Measurements from ENCODE around the gene RAB3IP. TPM values are rescaled to one million over a fixed set of nuclear protein-coding genes. Genes with fewer than 3 reads are reported as not detected.

RAB3IP gene
- total RNA-seq, 2 experiments from 2014 or later, result 15.2 to 19.6 TPM

GRCh38 chr12:69836015-69836414, 97.4 kb downstream of the RAB3IP start:
- CTCF ChIA-PET, result no interaction called here
- H3K4me1 Mint-ChIP-seq (ENCODE audit: low read depth), result no peaks in the 10 kb centered on the region
- H3K27ac Mint-ChIP-seq, result no peak overlapping the region
- no peaks in the 10 kb centered on the region for H3K9me3 Mint-ChIP-seq
- POLR2A ChIA-PET, result no interaction called here
- no peaks in the 10 kb centered on the region for H3K9me3 ChIP-seq (ENCODE audit: control insufficient read depth in 1 of 2, insufficient read depth in 1 of 2, low read length in 2 of 2)
- ATAC-seq (ENCODE audit: poor library complexity), result no peak
- no peaks in the 10 kb centered on the region for H3K4me1 ChIP-seq (ENCODE audit: insufficient read depth, low read length)
- no peak overlapping the region for H3K4me3 Mint-ChIP-seq
- intact Hi-C loops (cut with DNase I, micrococcal nuclease), result no loop called here
- no peaks in the 10 kb centered on the region for H3K36me3 Mint-ChIP-seq (ENCODE audit: low read depth)
- DNase-seq, result no peak
- H3K27ac ChIP-seq (ENCODE audit: low read depth in 1 of 2, low read length in 2 of 2), result no peak overlapping the region
- no peak for TF ChIP-seq CTCF (IDR thresholded peaks at IDR 0.05)
- no peaks in the 10 kb centered on the region for H3K27me3 ChIP-seq (ENCODE audit: control insufficient read depth in 1 of 2, insufficient read depth in 2 of 2, low read length in 2 of 2)
- no peaks in the 10 kb centered on the region for H3K36me3 ChIP-seq (ENCODE audit: insufficient read depth, low read length)
- H3K4me3 ChIP-seq (ENCODE audit: low read length), result no peak overlapping the region
- peaks cover 13% of the 10 kb centered on the region for H3K27me3 Mint-ChIP-seq

- no peaks in the 10 kb centered on the region for H3K4me1 Mint-ChIP-seq (ENCODE audit: low read depth)
- no peaks in the 10 kb centered on the region for H3K9me3 ChIP-seq (ENCODE audit: control insufficient read depth in 1 of 2, insufficient read depth in 1 of 2, low read length in 2 of 2)
- H3K36me3 ChIP-seq (ENCODE audit: insufficient read depth, low read length), result no peaks in the 10 kb centered on the region
- H3K27ac ChIP-seq (ENCODE audit: low read depth in 1 of 2, low read length in 2 of 2), result no peak overlapping the region
- ChIA-PET CTCF (no interaction called here), POLR2A (no interaction called here)
- intact Hi-C loops (cut with DNase I, micrococcal nuclease), result no loop called here
- H3K27me3 Mint-ChIP-seq, result peaks cover 17% of the 10 kb centered on the region
- H3K4me3 ChIP-seq (ENCODE audit: low read length), result no peak overlapping the region
- TF ChIP-seq CTCF (IDR thresholded peaks at IDR 0.05), result no peak
- DNase-seq (no peak), ATAC-seq (ENCODE audit: poor library complexity) (no peak)
- no peaks in the 10 kb centered on the region for H3K9me3 Mint-ChIP-seq
- H3K4me1 ChIP-seq (ENCODE audit: insufficient read depth, low read length), result no peaks in the 10 kb centered on the region
- no peak overlapping the region for H3K4me3 Mint-ChIP-seq
- no peaks in the 10 kb centered on the region for H3K36me3 Mint-ChIP-seq (ENCODE audit: low read depth)
- no peak overlapping the region for H3K27ac Mint-ChIP-seq
- H3K27me3 ChIP-seq (ENCODE audit: control insufficient read depth in 1 of 2, insufficient read depth in 2 of 2, low read length in 2 of 2), result no peaks in the 10 kb centered on the region
These were observed 98.5 kb downstream of the RAB3IP start for GRCh38 chr12:69837191-69837590.

DNA sequence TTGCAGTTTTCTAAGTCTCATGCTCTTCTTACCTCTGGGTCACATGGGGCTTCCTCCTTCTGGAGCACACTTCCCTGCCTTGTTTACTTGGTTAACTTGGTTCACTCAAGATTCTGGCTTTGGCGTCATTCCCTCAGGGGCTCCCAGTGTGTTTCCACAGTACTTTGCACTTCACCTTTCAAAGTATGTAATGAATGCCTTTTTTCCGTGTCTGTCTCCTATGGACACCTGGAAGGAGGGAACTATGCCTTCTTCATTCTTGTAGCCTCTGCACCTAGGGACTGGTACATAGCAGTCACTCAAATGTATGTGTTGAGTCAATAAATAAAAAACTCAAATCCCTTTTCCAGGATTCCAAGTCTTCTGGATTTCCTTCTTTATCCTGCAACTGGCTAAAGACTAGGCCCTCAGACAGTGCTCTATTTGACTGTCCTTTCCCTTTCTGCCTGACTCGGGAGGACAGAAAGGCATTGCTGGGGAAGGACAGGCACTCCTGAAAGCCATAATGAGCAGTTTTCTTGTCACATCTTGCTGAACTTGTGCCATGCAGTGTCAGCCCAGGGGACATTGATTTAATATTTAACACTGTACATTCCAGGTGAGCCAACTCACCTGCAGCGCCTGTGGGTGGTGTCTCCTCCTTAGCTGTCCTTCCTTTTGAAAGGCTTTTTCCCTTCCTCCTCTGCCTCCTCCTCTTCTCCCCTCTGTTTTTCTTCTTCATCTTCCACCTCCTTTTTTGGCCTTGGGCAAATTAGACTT, 99.2 kb downstream of the RAB3IP start:
- Mint-ChIP-seq H3K27me3 (peaks cover 13% of the 10 kb centered on the region), H3K4me3 (no peak overlapping the region), H3K9me3 (no peaks in the 10 kb centered on the region), H3K36me3 (ENCODE audit: low read depth) (no peaks in the 10 kb centered on the region), H3K27ac (no peak overlapping the region), H3K4me1 (ENCODE audit: low read depth) (no peaks in the 10 kb centered on the region)
- DNase-seq, result no peak
- no peaks in the 10 kb centered on the region for H3K36me3 ChIP-seq (ENCODE audit: insufficient read depth, low read length)
- ChIA-PET CTCF (no interaction called here), POLR2A (no interaction called here)
- H3K27ac ChIP-seq (ENCODE audit: low read depth in 1 of 2, low read length in 2 of 2), result no peak overlapping the region
- no peaks in the 10 kb centered on the region for H3K4me1 ChIP-seq (ENCODE audit: insufficient read depth, low read length)
- H3K27me3 ChIP-seq (ENCODE audit: control insufficient read depth in 1 of 2, insufficient read depth in 2 of 2, low read length in 2 of 2), result peaks cover 0 to 5% of the 10 kb centered on the region in 2 experiments
- no peaks in the 10 kb centered on the region for H3K9me3 ChIP-seq (ENCODE audit: control insufficient read depth in 1 of 2, insufficient read depth in 1 of 2, low read length in 2 of 2)
- TF ChIP-seq CTCF (IDR thresholded peaks at IDR 0.05), result no peak
- H3K4me3 ChIP-seq (ENCODE audit: low read length), result no peak overlapping the region
- ATAC-seq (ENCODE audit: poor library complexity), result no peak
- intact Hi-C loops (cut with DNase I, micrococcal nuclease), result no loop called here
